ENCODE measurements around the gene PTP4A2. TPM values are rescaled to one million over a fixed set of nuclear protein-coding genes. Genes with fewer than 3 reads are reported as not detected.

The PTP4A2 gene
- total and polyA plus RNA-seq, 2 of the 8 experiments (the other 6 are each of a cell fraction or from before 2014, with no cell fraction given), result 87.4 to 214 TPM

GRCh38 chr1:31951276-31951675, 13.1 kb upstream of the PTP4A2 start:
- no peaks in the 10 kb centered on the region for H3K36me3 ChIP-seq (ENCODE audit: control insufficient read depth in 2 of 4, insufficient read depth in 4 of 4, low read length in 3 of 4)
- peaks cover 7 to 19% (median 11%) of the 10 kb centered on the region in 4 experiments; a peak in 6 of 7 replicates for H3K4me1 ChIP-seq (replicated peaks in 1 of 4; ENCODE audit: control insufficient read depth in 3 of 4, insufficient read depth in 4 of 4, low read length in 3 of 4)
- no peak overlapping the region for H2BK15ac ChIP-seq (ENCODE audit: low read length)
- no peaks in the 10 kb centered on the region for H4K20me1 ChIP-seq (replicated peaks in 1 of 2; ENCODE audit: control insufficient read depth in 1 of 2, insufficient read depth in 2 of 2, low read length in 2 of 2)
- no peaks in the 10 kb centered on the region for H3K9me3 ChIP-seq (ENCODE audit: insufficient read depth in 2 of 2, low read depth in 1 of 2, low read length in 1 of 2)
- no peak overlapping the region for H3K27ac ChIP-seq (ENCODE audit: low read depth, low read length)
- no peak overlapping the region for H2BK12ac ChIP-seq (ENCODE audit: low read depth, low read length)
- no peak overlapping the region for H4K91ac ChIP-seq (replicated peaks; ENCODE audit: insufficient read length, low read length)
- H3K23ac ChIP-seq (ENCODE audit: insufficient read length), result no peak overlapping the region
- WGBS, 2 experiments (ENCODE audit: extremely low coverage in 1 of 2, insufficient coverage in 1 of 2, insufficient read length in 1 of 2, insufficient replicate concordance in 2 of 2, low coverage in 1 of 2, low lambda C conversion rate in 2 of 2, missing lambda C conversion rate in 1 of 2), result 91% methylated on average over 4 of the region's 4 CpGs; no CpG with 5 or more reads in 1 of the 2 experiments
- no peaks in the 10 kb centered on the region for H3K79me2 ChIP-seq (ENCODE audit: control insufficient read depth in 1 of 2, insufficient read depth in 2 of 2, low read length in 2 of 2)
- no peak overlapping the region for H2BK5ac ChIP-seq (ENCODE audit: low read depth, low read length)
- no peak overlapping the region for H4K8ac ChIP-seq (ENCODE audit: extremely low read depth, insufficient read depth, low read length)
- H3K56ac ChIP-seq (replicated peaks; ENCODE audit: insufficient read length, low read depth, low read length), result no peak overlapping the region
- no peak overlapping the region for H2AFZ ChIP-seq (ENCODE audit: low read length)
- no peak overlapping the region for H2BK120ac ChIP-seq (replicated peaks; ENCODE audit: low read depth, low read length)
- H3K23me2 ChIP-seq (ENCODE audit: low read depth, low read length), result no peaks in the 10 kb centered on the region; the same call in 1 of the 2 replicates
- TF ChIP-seq TBP (IDR thresholded peaks at IDR 0.05; ENCODE audit: low read depth, low read length) (no peak), SP1 (IDR thresholded peaks at IDR 0.05; ENCODE audit: low read depth, low read length) (no peak), SUZ12 (IDR thresholded peaks at IDR 0.05; ENCODE audit: low read length) (no peak), TCF12 (IDR thresholded peaks at IDR 0.05; ENCODE audit: low read depth, low read length) (no peak), CEBPB (IDR thresholded peaks at IDR 0.05; ENCODE audit: low read depth, low read length) (no peak), KDM1A (IDR thresholded peaks at IDR 0.05; ENCODE audit: borderline replicate concordance, low read length) (no peak)
- no peak overlapping the region for H2AK5ac ChIP-seq (ENCODE audit: low read depth, low read length)
- no peak overlapping the region for H2BK20ac ChIP-seq (ENCODE audit: low read length)
- no peak for DNase-seq (ENCODE audit: low read depth in 1 of 2, low spot score in 2 of 2)
- no peaks in the 10 kb centered on the region for H3K79me1 ChIP-seq (ENCODE audit: low read depth, low read length)
- no peak overlapping the region for H3K18ac ChIP-seq (ENCODE audit: extremely low read depth, low read length)
- H3K4me2 ChIP-seq (ENCODE audit: insufficient read depth in 1 of 2, low read depth in 2 of 2, low read length in 2 of 2), result no peak overlapping the region
- ChIA-PET POLR2A (ENCODE audit: partially characterized antibody) (interaction anchor here (0.7 to 5.8 kb wide), 4 partner anchors 8 to 119 kb away, joined by 3 to 61 read pairs (median 4); partner anchors contain the start of gene PTP4A2), CTCF (ENCODE audit: partially characterized antibody) (interaction anchor here (0.6 to 1.8 kb wide), 3 partner anchors 11 to 672 kb away, joined by 3 to 4 read pairs (median 4); no protein-coding TSS in a partner anchor)
- no peak overlapping the region for H3K4ac ChIP-seq (replicated peaks; ENCODE audit: insufficient read length, low read depth, low read length)
- no peak overlapping the region for H4K5ac ChIP-seq (ENCODE audit: insufficient read length, low read depth, low read length)
- no peak overlapping the region for H3K14ac ChIP-seq (ENCODE audit: insufficient read length)
- no peak overlapping the region for H3K9ac ChIP-seq (replicated peaks in 1 of 4; ENCODE audit: extremely low read depth in 1 of 4, low read depth in 3 of 4, low read length in 3 of 4)
- H3K4me3 ChIP-seq (ENCODE audit: extremely low read depth in 1 of 4, insufficient read depth in 2 of 4, low read depth in 3 of 4, low read length in 4 of 4), result no peak overlapping the region
- no peaks in the 10 kb centered on the region for H3K27me3 ChIP-seq (replicated peaks in 1 of 4; ENCODE audit: control insufficient read depth in 3 of 4, extremely low read depth in 1 of 4, insufficient read depth in 3 of 4, low read length in 3 of 4)
- FAIRE-seq, result no peak
